ENCODE data around the gene FARP2.
"Not testable (repeated sequence)": the region's sequence is repeated elsewhere in the genome, so short reads cannot be mapped to it uniquely, and the experiment has no call there.

Gene FARP2

GRCh38 chr2:241355983-241356870 lies at the start of gene FARP2:
FARP2 (plus strand) TSS chr2:241356285; CDS start chr2:241373108, 16,823 bp downstream.
- peak; percentile 92 for DNase-seq

- no peak for DNase-seq
Measured at GRCh38 chr2:241307055-241307454, 49.0 kb upstream of the FARP2 start.

GRCh38 chr2:241308267-241308666 lies 47.8 kb upstream of the FARP2 start:
- DNase-seq, result peak; percentile 59

- DNase-seq, result no peak
Measured at GRCh38 chr2:241308832-241309500, 47.1 kb upstream of the FARP2 start.

- DNase-seq, result no peak
Measured at GRCh38 chr2:241309684-241310117, 46.4 kb upstream of the FARP2 start.

- peak; percentile 40 for DNase-seq
Measured at GRCh38 chr2:241310917-241311566, 45.0 kb upstream of the FARP2 start.

GRCh38 chr2:241312082-241312481 lies 44.0 kb upstream of the FARP2 start:
- DNase-seq, result no peak

- DNase-seq, result no peak
Measured at GRCh38 chr2:241313543-241314095, 42.5 kb upstream of the FARP2 start.

GRCh38 chr2:241314226-241315092 lies 41.6 kb upstream of the FARP2 start:
- peak; percentile 40 for DNase-seq

GRCh38 chr2:241315093-241315878 lies 40.8 kb upstream of the FARP2 start, which contains the start of gene HDLBP:
HDLBP (minus strand) TSS chr2:241315672; CDS start chr2:241266869, 48,803 bp downstream.
- DNase-seq, result peak; percentile 93

GRCh38 chr2:241315879-241316631 lies 40.0 kb upstream of the FARP2 start, which contains the start of gene SEPTIN2:
SEPTIN2 (plus strand) TSS chr2:241315925; CDS start chr2:241324233, 8,308 bp downstream.
- no peak for DNase-seq

GRCh38 chr2:241316825-241317224 lies 39.3 kb upstream of the FARP2 start:
- DNase-seq, result no peak

GRCh38 chr2:241317391-241317790 lies 38.7 kb upstream of the FARP2 start:
- no peak for DNase-seq

- not testable (repeated sequence) for DNase-seq
Measured at GRCh38 chr2:241318830-241319229, 37.3 kb upstream of the FARP2 start.

GRCh38 chr2:241320394-241320793 lies 35.7 kb upstream of the FARP2 start:
- no peak for DNase-seq

- DNase-seq, result no peak
Measured at GRCh38 chr2:241321033-241321432, 35.1 kb upstream of the FARP2 start.

GRCh38 chr2:241321886-241322285 lies 34.2 kb upstream of the FARP2 start:
- DNase-seq, result no peak

- no peak for DNase-seq
Measured at GRCh38 chr2:241323778-241324177, 32.3 kb upstream of the FARP2 start.

- no peak for DNase-seq
Measured at GRCh38 chr2:241324775-241325174, 31.3 kb upstream of the FARP2 start.

- DNase-seq, result no peak
Measured at GRCh38 chr2:241325257-241325656, 30.8 kb upstream of the FARP2 start.

Data from kidney glomerular epithelial cell (primary cell).